ENCODE results near the gene CEP85L. TPM values are rescaled to one million over a fixed set of nuclear protein-coding genes. Genes with fewer than 3 reads are reported as not detected.

The CEP85L gene
- total RNA-seq, 1 donor from 2014 or later, result 3.3 TPM

GRCh38 chr6:118468682-118469465 is 182.5 kb downstream of the CEP85L start:
- no peak overlapping the region for H3K4me3 ChIP-seq (ENCODE audit: low read depth, low read length)
- no peak for TF ChIP-seq CTCF (conservative IDR thresholded peaks at IDR 0.05; ENCODE audit: low read depth, low read length)
- no peak for DNase-seq (ENCODE audit: low read depth)

- no peak overlapping the region for H3K4me3 ChIP-seq (ENCODE audit: low read depth, low read length)
- no peak for DNase-seq (ENCODE audit: low read depth)
- TF ChIP-seq CTCF (conservative IDR thresholded peaks at IDR 0.05; ENCODE audit: low read depth, low read length), result no peak
Observed at GRCh38 chr6:118467181-118467580, 184.2 kb downstream of the CEP85L start.

- no peak overlapping the region for H3K4me3 ChIP-seq (ENCODE audit: low read depth, low read length)
- TF ChIP-seq CTCF (conservative IDR thresholded peaks at IDR 0.05; ENCODE audit: low read depth, low read length), result no peak
- no peak for DNase-seq (ENCODE audit: low read depth)
Observed at GRCh38 chr6:118464620-118465019, 186.8 kb downstream of the CEP85L start.

- DNase-seq (ENCODE audit: low read depth), result no peak
- no peak overlapping the region for H3K4me3 ChIP-seq (ENCODE audit: low read depth, low read length)
- no peak for TF ChIP-seq CTCF (conservative IDR thresholded peaks at IDR 0.05; ENCODE audit: low read depth, low read length)
Observed at GRCh38 chr6:118460958-118461470, 190.4 kb downstream of the CEP85L start.

GRCh38 chr6:118456982-118457381 is 194.4 kb downstream of the CEP85L start:
- H3K4me3 ChIP-seq (ENCODE audit: low read depth, low read length), result no peak overlapping the region
- TF ChIP-seq CTCF (conservative IDR thresholded peaks at IDR 0.05; ENCODE audit: low read depth, low read length), result no peak
- DNase-seq (ENCODE audit: low read depth), result no peak

- no peak for DNase-seq (ENCODE audit: low read depth)
- no peak overlapping the region for H3K4me3 ChIP-seq (ENCODE audit: low read depth, low read length)
- TF ChIP-seq CTCF (conservative IDR thresholded peaks at IDR 0.05; ENCODE audit: low read depth, low read length), result no peak
Observed at GRCh38 chr6:118451839-118452238, 199.6 kb downstream of the CEP85L start.

- no peak for TF ChIP-seq CTCF (conservative IDR thresholded peaks at IDR 0.05; ENCODE audit: low read depth, low read length)
- H3K4me3 ChIP-seq (ENCODE audit: low read depth, low read length), result no peak overlapping the region
- DNase-seq (ENCODE audit: low read depth), result no peak
Observed at GRCh38 chr6:118444796-118445195, 206.6 kb downstream of the CEP85L start.

Measured in epithelial cell of proximal tubule (primary cell).